ENCODE data around the gene LCN9.

- no peak for TF ChIP-seq EZH2 (IDR thresholded peaks at IDR 0.05; ENCODE audit: borderline replicate concordance, low read length)
- TF ChIP-seq CTCF (conservative IDR thresholded peaks at IDR 0.05 in 1 of 2, IDR thresholded peaks at IDR 0.05 in 1 of 2; ENCODE audit: extremely low read depth in 1 of 2, insufficient read depth in 1 of 2, low read depth in 1 of 2, low read length in 2 of 2): no peak
Observed at GRCh38 chr9:135712613-135713295, 49.6 kb downstream of the LCN9 start.

All from mammary epithelial cell (primary cell).